GM12878 (cell line): ENCODE measurements around the gene PRKCZ. TPM values are rescaled to one million over a fixed set of nuclear protein-coding genes. Genes with fewer than 3 reads are reported as not detected.

Experiments
- ATAC-seq: fragments of 200-7000 bp; cut with Tn5 transposase; 3 replicates; pipeline ENCODE4 v1.9.1; 2020; ENCODE audit warnings: mild to moderate bottlenecking, moderate library complexity
- BruUV-seq: library from RNA; stranded (reverse); fragments of 400-500 nt; replicated peaks from 2 replicates; lab custom pipeline; 2021; lab: Mats Ljungman, UMichigan
- CTCF ChIA-PET: fragments of 300-600 bp; sonication (Branson Sonifier 250); formaldehyde crosslinking; extraction: SDS; loops from one replicate; lab custom pipeline; 2021; ENCODE audit warnings: inconsistent platforms; lab: Yijun Ruan, JAX
- POLR2A ChIA-PET: fragments of 350-600 bp; formaldehyde crosslinking; extraction: SDS; loops from one replicate; lab custom pipeline; 2021; ENCODE audit warnings: inconsistent platforms; lab: Charles Lee
- RAD21 ChIA-PET: fragments of 300-600 bp; sonication (Branson Sonifier 250); formaldehyde crosslinking; loops from one replicate; lab custom pipeline; 2023; ENCODE audit warnings: antibody characterized with exemption; ENCODE audit not compliant: unreplicated experiment; lab: Charles Lee
- SMC1A ChIA-PET: fragments of 300-600 bp; sonication (Branson Sonifier 250); formaldehyde crosslinking; loops from one replicate; lab custom pipeline; 2023; ENCODE audit not compliant: unreplicated experiment, uncharacterized antibody; lab: Charles Lee
- DNase-seq: peaks from one replicate; pipeline ENCODE4 v3.0.0-alpha.2; 2011; ENCODE audit warnings: low read depth, low spot score
- FAIRE-seq: peaks from 3 replicates; lab custom pipeline; 2011; peaks lifted over from hg19 to GRCh38; lab: Jason Lieb, UNC
- H2AFZ ChIP-seq: 2 replicates; pipeline ENCODE4 v1.6.0; 2011; ENCODE audit warnings: low read depth, low read length, control low read depth; ENCODE audit not compliant: control insufficient read depth
- H3K27ac ChIP-seq: 2 replicates; pipeline ENCODE4 v1.5.1; 2011; ENCODE audit warnings: control low read depth; ENCODE audit not compliant: control insufficient read depth, insufficient read depth
- H3K27me3 ChIP-seq, 2 experiments: replicated peaks in 1 of 2; 2 replicates each; pipeline versions ENCODE4 v1.6.0 to v1.6.1; 2011; ENCODE audit warnings: low read length in 1 of 2; ENCODE audit not compliant: control insufficient read depth in 2 of 2, insufficient read depth in 2 of 2
- H3K36me3 ChIP-seq, 2 experiments: 2 replicates each; pipeline ENCODE4 v1.5.1; 2011; ENCODE audit warnings: low read length in 1 of 2; ENCODE audit not compliant: control insufficient read depth in 2 of 2, insufficient read depth in 2 of 2
- H3K4me1 ChIP-seq: 2 replicates; pipeline ENCODE4 v1.6.1; 2011; ENCODE audit warnings: mild to moderate bottlenecking, low read length, moderate library complexity, mixed read lengths; ENCODE audit not compliant: control insufficient read depth, insufficient read depth
- H3K4me2 ChIP-seq: 2 replicates; pipeline ENCODE4 v1.6.0; 2011; ENCODE audit warnings: control low read depth; ENCODE audit not compliant: control insufficient read depth, insufficient read depth
- H3K4me3 ChIP-seq: fragments of 200-600 bp; sonication (generic); 2 replicates; pipeline ENCODE4 v1.5.1; 2016
- H3K79me2 ChIP-seq: 2 replicates; pipeline ENCODE4 v1.6.0; 2011; ENCODE audit warnings: low read length; ENCODE audit not compliant: control insufficient read depth, insufficient read depth
- H3K9ac ChIP-seq: 2 replicates; pipeline ENCODE4 v1.8.0; 2011; ENCODE audit warnings: low read length, control low read depth, mixed read lengths; ENCODE audit not compliant: control insufficient read depth, insufficient read depth
- H3K9me3 ChIP-seq: replicated peaks from 3 replicates; pipeline ENCODE4 v1.5.1; 2011; ENCODE audit warnings: mild to moderate bottlenecking, low read length; ENCODE audit not compliant: control insufficient read depth, insufficient read depth
- H4K20me1 ChIP-seq: 2 replicates; pipeline ENCODE4 v1.6.0; 2011; ENCODE audit not compliant: control insufficient read depth, insufficient read depth
- ATF2 ChIP-seq: IDR thresholded peaks from 2 replicates; pipeline ENCODE4 v1.6.1; 2012; ENCODE audit warnings: low read length, inconsistent platforms
- ATF7 ChIP-seq: fragments of 450-650 bp; IDR thresholded peaks from 2 replicates; pipeline ENCODE4 v1.6.1; 2016; ENCODE audit warnings: low read depth, mild to moderate bottlenecking
- CBX3 ChIP-seq: fragments of 200-600 bp; sonication (generic); IDR thresholded peaks from 2 replicates; pipeline ENCODE4 v1.6.1; 2016; ENCODE audit warnings: low read depth, borderline replicate concordance
- MEF2A ChIP-seq: IDR thresholded peaks from 2 replicates; pipeline ENCODE4 v1.6.1; 2011; ENCODE audit warnings: low read depth, mild to moderate bottlenecking, low read length, moderate library complexity; ENCODE audit not compliant: insufficient read depth
- MTA2 ChIP-seq: fragments of 450-650 bp; IDR thresholded peaks from 2 replicates; pipeline ENCODE4 v1.6.1; 2016; ENCODE audit warnings: low read depth, mild to moderate bottlenecking, moderate library complexity
- ZBTB40 ChIP-seq: fragments of 450-650 bp; IDR thresholded peaks from 2 replicates; pipeline ENCODE4 v1.6.1; 2016; ENCODE audit warnings: mild to moderate bottlenecking, moderate library complexity, borderline replicate concordance
- WGBS: methylation state at CpG from one replicate; pipeline ENCODE4 v1.1.6; 2016; ENCODE audit warnings: low lambda C conversion rate; ENCODE audit not compliant: insufficient replicate concordance, insufficient coverage; ENCODE audit errors: missing lambda C conversion rate; 5-methylcytosine and 5-hydroxymethylcytosine counted together
- in situ Hi-C: fragments of 300-500 bp; cut with MboI; formaldehyde crosslinking; loops from 9 replicates; pipeline ENCODE4 v1.14.3; 2018; ENCODE audit warnings: mixed read lengths
- intact Hi-C: fragments of 100-400 bp; cut with micrococcal nuclease; formaldehyde crosslinking; loops from one replicate; pipeline ENCODE4 v1.14.2; 2022; ENCODE audit not compliant: unreplicated experiment
- polyA plus RNA-seq, 11 experiments: library from polyadenylated mRNA; depleted of rRNA in 4 of 11; unstranded in 6 of 11; stranded (reverse) in 5 of 11; fragments of >200 nt; fragmentation: Nextera tagmentation in 4 of 11; fragmentation: Illumina TruSeq in 1 of 11; extraction: Ambion mirVana in 4 of 11; extraction: Trizol in 1 of 11; gene quantifications; 1 replicate in 1 of 11; 2 replicates in 10 of 11; pipeline versions ENCODE4 v1.2.1 to v1.2.3, GENCODE V29; 2011 to 2016; ENCODE audit warnings: inconsistent platforms in 2 of 11, missing spikeins in 2 of 11, low read depth in 1 of 11
- total RNA-seq, 4 experiments: library from RNA; depleted of rRNA in 3 of 4; stranded (reverse); fragments of >200 nt in 3 of 4; fragmentation: Illumina TruSeq in 1 of 4; extraction: Trizol in 1 of 4; gene quantifications; 2 replicates each; pipeline versions ENCODE4 v1.2.1 to v1.2.3, GENCODE V29; 2013 to 2021
- TF ChIP-seq, protein P1 (sequence below): fragments of 450-650 bp; IDR thresholded peaks from 2 replicates; pipeline ENCODE4 v1.6.1; 2016; ENCODE audit warnings: mild to moderate bottlenecking

PRKCZ gene
- total and polyA plus RNA-seq, 10 of the 15 experiments (the other 5 are each of a cell fraction or from before 2014, with no cell fraction given), result 0.05 to 1.9 (median 0.64) TPM; not detected in 1

- ChIA-PET RAD21 (no interaction called here), CTCF (no interaction called here), POLR2A (no interaction called here), SMC1A (no interaction called here)
- 26% methylated on average over 52 of the region's 84 CpGs for WGBS
- DNase-seq, result no peak
- in situ Hi-C loops (no loop called here), intact Hi-C loops (no loop called here)
- Histone ChIP-seq H3K79me2 (no peaks in the 10 kb centered on the region), H3K27ac (no peak overlapping the region), H3K9me3 (no peaks in the 10 kb centered on the region), H2AFZ (peak overlapping the region; percentile 47; the same call in 1 of the 2 replicates), H4K20me1 (no peaks in the 10 kb centered on the region), H3K36me3 (no peaks in the 10 kb centered on the region), H3K4me2 (peak overlapping the region; percentile 62; the same call in 1 of the 2 replicates), H3K4me3 (peak overlapping the region; percentile 67; the same call in 1 of the 2 replicates), H3K9ac (peak overlapping the region; percentile 22; the same call in 1 of the 2 replicates), H3K27me3 (peaks cover 0 to 2% of the 10 kb centered on the region in 2 experiments; a peak in 2 of 4 replicates), H3K4me1 (no peaks in the 10 kb centered on the region)
- no peak for FAIRE-seq
- TF ChIP-seq ATF7 (no peak), MEF2A (no peak), MTA2 (no peak)
- no peak for ATAC-seq
- no TSS peak for BruUV-seq
Measured at GRCh38 chr1:2050793-2051682, 827 bp downstream of the PRKCZ start.

DNA sequence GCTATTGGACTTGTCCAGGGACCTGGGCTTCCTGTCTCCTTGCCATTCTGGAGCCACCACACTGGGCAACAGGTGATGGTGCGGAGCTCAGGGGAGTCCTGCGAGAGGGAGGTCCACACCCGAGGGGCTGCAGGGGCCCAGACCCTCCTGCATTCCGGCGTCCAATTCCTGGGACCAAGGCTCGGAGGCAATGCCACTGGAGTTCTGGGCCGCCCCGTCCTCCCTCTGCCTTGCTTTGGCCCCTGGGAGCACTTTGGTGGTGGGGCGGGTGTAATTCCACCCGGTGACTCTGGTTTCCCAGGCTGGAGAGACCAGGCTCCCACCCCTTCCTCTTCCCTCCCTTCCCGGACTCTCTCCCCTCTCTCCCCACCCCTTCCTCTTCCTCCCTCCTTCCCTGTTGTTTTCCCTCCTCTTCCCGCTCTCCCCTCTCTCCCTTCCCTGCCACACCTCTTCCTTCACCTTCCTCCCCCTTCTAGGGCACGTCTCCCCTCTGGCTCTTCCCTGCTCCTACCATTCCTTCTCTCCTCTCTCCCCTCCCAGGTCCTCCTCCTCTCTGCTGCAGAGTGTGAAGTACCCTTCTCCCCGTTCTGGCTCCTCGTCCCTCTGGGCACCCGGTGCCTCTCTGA is 2.0 kb downstream of the PRKCZ start:
- Histone ChIP-seq H3K79me2 (no peaks in the 10 kb centered on the region), H3K36me3 (no peaks in the 10 kb centered on the region), H3K9me3 (no peaks in the 10 kb centered on the region), H3K4me2 (no peak overlapping the region), H3K4me1 (no peaks in the 10 kb centered on the region), H3K27me3 (no peaks in the 10 kb centered on the region; a peak in 1 of 4 replicates), H2AFZ (no peak overlapping the region), H4K20me1 (no peaks in the 10 kb centered on the region), H3K4me3 (no peak overlapping the region), H3K27ac (no peak overlapping the region), H3K9ac (no peak overlapping the region)
- no peak for DNase-seq
- BruUV-seq, result no TSS peak
- SMC1A ChIA-PET, result no interaction called here
- 79% methylated on average over 14 of the region's 16 CpGs for WGBS
- in situ Hi-C loops, result no loop called here
- CTCF ChIA-PET, result no interaction called here
- RAD21 ChIA-PET, result no interaction called here
- POLR2A ChIA-PET, result no interaction called here
- intact Hi-C loops, result no loop called here
- ATAC-seq, result no peak
- FAIRE-seq, result no peak
- TF ChIP-seq, protein P1, sequence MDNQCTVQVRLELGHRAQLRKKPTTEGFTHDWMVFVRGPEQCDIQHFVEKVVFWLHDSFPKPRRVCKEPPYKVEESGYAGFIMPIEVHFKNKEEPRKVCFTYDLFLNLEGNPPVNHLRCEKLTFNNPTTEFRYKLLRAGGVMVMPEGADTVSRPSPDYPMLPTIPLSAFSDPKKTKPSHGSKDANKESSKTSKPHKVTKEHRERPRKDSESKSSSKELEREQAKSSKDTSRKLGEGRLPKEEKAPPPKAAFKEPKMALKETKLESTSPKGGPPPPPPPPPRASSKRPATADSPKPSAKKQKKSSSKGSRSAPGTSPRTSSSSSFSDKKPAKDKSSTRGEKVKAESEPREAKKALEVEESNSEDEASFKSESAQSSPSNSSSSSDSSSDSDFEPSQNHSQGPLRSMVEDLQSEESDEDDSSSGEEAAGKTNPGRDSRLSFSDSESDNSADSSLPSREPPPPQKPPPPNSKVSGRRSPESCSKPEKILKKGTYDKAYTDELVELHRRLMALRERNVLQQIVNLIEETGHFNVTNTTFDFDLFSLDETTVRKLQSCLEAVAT, result no peak
- TF ChIP-seq ZBTB40 (no peak), CBX3 (no peak), ATF2 (no peak)
